Transverse colon (tissue), 4 donors: ENCODE results near the gene ANKS1A. TPM values are rescaled to one million over a fixed set of nuclear protein-coding genes. Genes with fewer than 3 reads are reported as not detected.

Experiments
- DNase-seq: peaks from one replicate; pipeline ENCODE4 v3.0.0-alpha.2; 2019
- H3K27ac ChIP-seq, 4 donors: fragments of 200-600 bp; sonication (generic); 2 replicates each; pipeline ENCODE4 v1.5.1; 2016 to 2018; ENCODE audit warnings: inconsistent platforms in 4 of 4
- H3K27me3 ChIP-seq: fragments of 200-600 bp; sonication (generic); 2 replicates; pipeline ENCODE4 v1.5.1; 2017; ENCODE audit warnings: inconsistent platforms
- H3K36me3 ChIP-seq, 4 donors: fragments of 200-600 bp; sonication (generic); 2 replicates each; pipeline ENCODE4 v1.5.1; 2017 to 2019; ENCODE audit warnings: inconsistent platforms in 4 of 4
- H3K4me1 ChIP-seq, 4 donors: fragments of 200-600 bp; sonication (generic); 2 replicates each; pipeline ENCODE4 v1.5.1; 2017 to 2020; ENCODE audit warnings: inconsistent platforms in 4 of 4
- H3K4me3 ChIP-seq, 4 donors: fragments of 200-600 bp; sonication (generic); 1 replicate in 1 of 4; 2 replicates in 3 of 4; pipeline versions ENCODE4 v1.5.1 to v1.6.1; 2017 to 2019; ENCODE audit warnings: inconsistent platforms in 4 of 4
- H3K9me3 ChIP-seq, 2 donors: fragments of 200-600 bp; sonication (generic); 2 replicates each; pipeline ENCODE4 v1.5.1; 2017 to 2019; ENCODE audit warnings: inconsistent platforms in 2 of 2
- EP300 ChIP-seq: sonication (generic); formaldehyde crosslinking; IDR thresholded peaks from one replicate; pipeline ENCODE4 v1.6.1; 2017; ENCODE audit warnings: antibody characterized with exemption, low read depth
- POLR2A ChIP-seq: fragments of 450-650 bp; IDR thresholded peaks from one replicate; pipeline ENCODE4 v1.6.1; 2016; ENCODE audit warnings: antibody characterized with exemption, mild to moderate bottlenecking, moderate library complexity
- POLR2AphosphoS5 ChIP-seq, 3 donors: sonication (generic); formaldehyde crosslinking; IDR thresholded peaks; one replicate each; pipeline ENCODE4 v1.6.1; 2016; ENCODE audit warnings: antibody characterized with exemption in 3 of 3
- WGBS, 2 donors: methylation state at CpG; one replicate each; pipeline ENCODE4 v1.1.5; 2018; ENCODE audit warnings: low coverage in 1 of 2; 5-methylcytosine and 5-hydroxymethylcytosine counted together
- in situ Hi-C, 4 donors: fragments of 200-750 bp; cut with MboI; loops; one replicate each; pipeline versions ENCODE4 v1.15.0 to v1.15.1; 2017; ENCODE audit warnings: low sequenced_read_pairs in 3 of 4, low pct_ligation_motif_present in 1 of 4, low pct_unique_long_range_greater_than_20kb in 1 of 4
- intact Hi-C: fragments of 100-400 bp; cut with DNase I; formaldehyde crosslinking; loops from one replicate; pipeline ENCODE4 v1.15.1; 2023; ENCODE audit warnings: low total_unique reads
- total RNA-seq, 4 donors: library from RNA; depleted of rRNA; stranded (reverse); fragments of >200 nt; gene quantifications; one replicate each; pipeline ENCODE4 v1.1.0, GENCODE V29; 2016
- TF ChIP-seq, protein P1 (sequence below), 5 experiments: fragments of 200-600 bp in 3 of 5; fragments of 450-650 bp in 2 of 5; sonication (generic) in 3 of 5; IDR thresholded peaks; 1 replicate in 2 of 5; 2 replicates in 3 of 5; pipeline ENCODE4 v1.5.1; 2016 to 2017; ENCODE audit warnings: antibody characterized with exemption in 5 of 5, inconsistent platforms in 3 of 5, mild to moderate bottlenecking in 2 of 5, moderate library complexity in 1 of 5

Gene ANKS1A
- total RNA-seq, 4 donors from 2014 or later = 37.5 to 44.0 (median 38.9) TPM

DNA sequence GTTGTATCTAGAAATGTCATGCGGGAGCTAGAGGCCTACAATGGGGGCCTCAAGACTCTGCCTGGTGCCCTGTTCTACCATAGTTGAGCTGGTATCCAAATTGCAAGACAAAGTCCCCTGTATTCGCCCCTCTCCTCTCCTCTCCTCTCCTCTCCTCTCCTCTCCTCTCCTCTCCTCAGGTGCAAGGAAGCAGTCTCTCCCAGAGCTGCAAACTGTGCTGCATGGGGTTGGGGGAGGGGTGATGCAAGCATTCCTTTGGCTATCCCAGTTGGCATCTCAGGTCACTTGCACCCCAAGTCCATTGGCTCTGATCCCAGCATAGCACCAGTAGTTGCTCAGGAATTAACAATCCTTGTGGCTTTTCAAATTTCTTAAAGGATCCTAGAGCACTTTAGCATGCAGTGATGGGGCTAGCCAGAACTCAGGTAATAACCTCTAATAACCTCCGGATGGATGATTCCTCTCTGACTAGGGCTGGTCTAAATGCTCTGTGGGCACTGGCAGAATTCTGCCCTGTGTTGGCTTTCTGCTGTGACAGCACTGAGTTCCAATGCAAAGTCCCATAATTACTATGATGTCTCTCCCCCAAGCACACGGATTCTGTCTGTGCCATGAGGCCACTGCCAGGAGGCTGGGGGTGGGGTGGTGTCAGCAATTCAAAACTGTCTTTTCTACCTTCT is 36.5 kb upstream of the ANKS1A start:
- in situ Hi-C loops (no loop called here), intact Hi-C loops (no loop called here)
- H3K36me3 ChIP-seq = peaks cover 0 to 33% (median 11%) of the 10 kb centered on the region in 4 donors

DNA sequence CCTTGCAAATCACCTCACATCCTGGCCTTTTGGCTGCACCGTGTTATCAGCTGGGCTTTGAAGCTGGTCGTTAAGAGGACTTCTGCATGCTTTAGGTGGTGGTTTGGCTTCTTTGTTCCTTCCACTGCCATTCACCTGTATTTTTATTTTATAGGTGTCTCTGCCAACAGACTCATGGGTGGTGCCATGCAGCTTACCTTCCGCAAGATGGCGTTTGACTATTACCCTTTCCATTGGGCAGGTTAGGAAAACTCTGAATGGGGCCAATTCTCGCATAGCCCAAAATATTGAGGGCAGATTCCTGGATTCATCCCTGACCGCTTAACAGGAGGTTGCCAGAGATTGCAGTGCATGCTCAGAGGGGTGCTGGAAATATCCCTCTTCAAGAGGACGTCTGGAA is 33.6 kb upstream of the ANKS1A start:
- Histone ChIP-seq H3K27ac (no peak overlapping the region), H3K4me1 (no peaks in the 10 kb centered on the region), H3K36me3 (peaks cover 0 to 53% (median 19%) of the 10 kb centered on the region in 4 donors), H3K4me3 (no peak overlapping the region), H3K27me3 (no peaks in the 10 kb centered on the region), H3K9me3 (no peaks in the 10 kb centered on the region)
- DNase-seq = no peak
- in situ Hi-C loops (no loop called here), intact Hi-C loops (no loop called here)
- WGBS, 2 donors = 88 to 100% methylated on average over 1 to 7 of the region's 7 CpGs
- TF ChIP-seq EP300 (no peak), POLR2A (no peak)
- TF ChIP-seq, protein P1, sequence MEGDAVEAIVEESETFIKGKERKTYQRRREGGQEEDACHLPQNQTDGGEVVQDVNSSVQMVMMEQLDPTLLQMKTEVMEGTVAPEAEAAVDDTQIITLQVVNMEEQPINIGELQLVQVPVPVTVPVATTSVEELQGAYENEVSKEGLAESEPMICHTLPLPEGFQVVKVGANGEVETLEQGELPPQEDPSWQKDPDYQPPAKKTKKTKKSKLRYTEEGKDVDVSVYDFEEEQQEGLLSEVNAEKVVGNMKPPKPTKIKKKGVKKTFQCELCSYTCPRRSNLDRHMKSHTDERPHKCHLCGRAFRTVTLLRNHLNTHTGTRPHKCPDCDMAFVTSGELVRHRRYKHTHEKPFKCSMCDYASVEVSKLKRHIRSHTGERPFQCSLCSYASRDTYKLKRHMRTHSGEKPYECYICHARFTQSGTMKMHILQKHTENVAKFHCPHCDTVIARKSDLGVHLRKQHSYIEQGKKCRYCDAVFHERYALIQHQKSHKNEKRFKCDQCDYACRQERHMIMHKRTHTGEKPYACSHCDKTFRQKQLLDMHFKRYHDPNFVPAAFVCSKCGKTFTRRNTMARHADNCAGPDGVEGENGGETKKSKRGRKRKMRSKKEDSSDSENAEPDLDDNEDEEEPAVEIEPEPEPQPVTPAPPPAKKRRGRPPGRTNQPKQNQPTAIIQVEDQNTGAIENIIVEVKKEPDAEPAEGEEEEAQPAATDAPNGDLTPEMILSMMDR (IDR thresholded peaks at IDR 0.05) = no peak

More for the DNA sequence above, 36.5 kb upstream of the ANKS1A start:
- H3K9me3 ChIP-seq = no peaks in the 10 kb centered on the region
- H3K4me3 ChIP-seq = no peak overlapping the region
- DNase-seq = no peak
- H3K27ac ChIP-seq = no peak overlapping the region
- TF ChIP-seq EP300 (no peak), POLR2A (no peak), POLR2AphosphoS5 (IDR thresholded peaks at IDR 0.05) (no peak)
- TF ChIP-seq, protein P1 (IDR thresholded peaks at IDR 0.05) = no peak
- no peaks in the 10 kb centered on the region for H3K27me3 ChIP-seq
- 90% methylated on average over 4 of the region's 4 CpGs; no CpG with 5 or more reads in 1 of the 2 donors for WGBS, 2 donors
- H3K4me1 ChIP-seq = no peaks in the 10 kb centered on the region

DNA sequence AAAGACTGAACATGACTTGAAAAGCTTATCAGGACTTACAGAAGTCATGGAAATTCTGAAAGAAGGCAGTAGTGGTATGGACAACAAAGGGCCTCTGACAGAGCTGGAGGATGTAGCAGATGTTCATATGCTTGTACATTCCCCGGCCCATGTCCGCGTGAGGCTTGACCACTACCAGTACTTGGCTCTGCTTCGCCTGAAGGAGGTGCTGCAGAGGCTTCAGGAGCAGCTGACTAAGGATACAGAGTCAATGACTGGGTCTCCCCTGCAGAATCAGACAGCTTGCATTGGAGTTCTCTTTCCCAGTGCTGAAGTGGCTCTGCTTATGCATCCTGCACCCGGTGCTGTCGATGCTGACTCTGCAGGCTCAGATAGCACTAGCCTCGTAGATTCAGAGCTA is 30.4 kb upstream of the ANKS1A start:
- no peaks in the 10 kb centered on the region for H3K27me3 ChIP-seq
- WGBS, 2 donors = 93% methylated on average over 7 of the region's 7 CpGs; no CpG with 5 or more reads in 1 of the 2 donors
- in situ Hi-C loops (no loop called here), intact Hi-C loops (no loop called here)
- no peaks in the 10 kb centered on the region for H3K4me1 ChIP-seq
- H3K27ac ChIP-seq = no peak overlapping the region
- TF ChIP-seq, protein P1 (IDR thresholded peaks at IDR 0.05) = no peak
- TF ChIP-seq POLR2AphosphoS5 (IDR thresholded peaks at IDR 0.05) = no peak
- TF ChIP-seq EP300 = no peak
- no peak for TF ChIP-seq POLR2A
- no peaks in the 10 kb centered on the region for H3K9me3 ChIP-seq
- H3K4me3 ChIP-seq = no peak overlapping the region
- no peak for DNase-seq
- peaks cover 0 to 52% (median 17%) of the 10 kb centered on the region in 4 donors for H3K36me3 ChIP-seq

DNA sequence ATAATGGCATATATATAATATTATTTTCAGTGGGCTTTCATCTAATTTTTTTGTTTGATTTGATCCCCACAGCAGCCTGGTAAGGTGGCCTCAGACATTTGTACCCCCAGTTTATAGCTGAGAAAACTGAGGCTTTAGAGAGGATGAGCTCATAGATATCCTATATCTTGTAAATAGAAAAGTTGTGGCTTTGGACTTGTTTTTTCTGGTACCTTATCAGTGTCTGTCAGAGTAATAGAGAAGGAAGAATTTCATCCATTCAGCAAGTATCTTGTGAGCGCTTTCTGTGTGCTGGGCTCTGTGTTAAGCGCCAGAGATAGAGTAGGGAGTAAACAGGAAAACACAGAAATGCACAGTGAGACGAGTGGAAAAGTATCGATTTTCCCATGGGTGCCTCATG is 29.1 kb upstream of the ANKS1A start:
- no peak for DNase-seq
- H3K36me3 ChIP-seq = peaks cover 0 to 56% (median 17%) of the 10 kb centered on the region in 4 donors
- no peaks in the 10 kb centered on the region for H3K9me3 ChIP-seq
- H3K27me3 ChIP-seq = no peaks in the 10 kb centered on the region
- no peak overlapping the region for H3K4me3 ChIP-seq
- in situ Hi-C loops = no loop called here
- intact Hi-C loops = no loop called here
- no peaks in the 10 kb centered on the region for H3K4me1 ChIP-seq
- WGBS, 2 donors = 90 to 91% methylated on average over 4 of the region's 4 CpGs
- no peak for TF ChIP-seq POLR2A
- TF ChIP-seq, protein P1 (IDR thresholded peaks at IDR 0.05) = no peak
- no peak for TF ChIP-seq EP300
- no peak for TF ChIP-seq POLR2AphosphoS5 (IDR thresholded peaks at IDR 0.05)
- no peak overlapping the region for H3K27ac ChIP-seq
